Skin of body (tissue), 2 donors: Measurements from ENCODE around the gene PIM1. TPM values are rescaled to one million over a fixed set of nuclear protein-coding genes. Genes with fewer than 3 reads are reported as not detected.

Source experiments
- DNase-seq: peaks from one replicate; lab custom pipeline; 2025; lab: John Stamatoyannopoulos, UW
- total RNA-seq: library from RNA; depleted of rRNA; stranded (reverse); fragments of >200 nt; gene quantifications from one replicate; pipeline ENCODE4 v1.2.3, GENCODE V29; 2014

PIM1 gene
- total RNA-seq, 1 donor from 2014 or later = 38.3 TPM

DNA sequence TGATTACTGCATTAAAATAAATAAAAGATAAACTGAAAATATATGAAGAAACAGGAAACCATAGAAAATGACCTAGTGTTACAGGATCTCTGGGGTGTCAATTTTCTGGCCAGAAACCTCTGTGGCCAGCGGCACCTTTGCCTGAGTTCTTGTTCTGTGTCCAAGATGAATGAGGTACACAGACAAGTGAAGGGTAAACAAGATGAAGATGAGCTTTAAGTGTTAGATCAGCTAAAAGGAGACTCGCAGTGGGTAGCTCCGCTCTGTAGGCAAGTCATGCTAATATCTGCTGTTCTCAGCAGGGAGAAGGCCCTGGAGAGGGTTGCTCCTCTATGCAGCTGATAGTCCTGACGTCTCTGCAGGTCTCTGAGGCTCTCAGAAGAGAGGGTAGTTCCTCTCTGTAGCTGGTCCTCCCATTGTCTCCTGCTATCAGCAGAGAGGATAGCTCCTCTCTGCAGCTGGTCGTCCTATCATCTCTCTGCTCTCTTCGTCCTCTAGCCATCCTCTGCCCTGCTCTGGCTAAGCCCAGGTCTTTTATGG is 51.7 kb downstream of the PIM1 start:
- no peak for DNase-seq

DNA sequence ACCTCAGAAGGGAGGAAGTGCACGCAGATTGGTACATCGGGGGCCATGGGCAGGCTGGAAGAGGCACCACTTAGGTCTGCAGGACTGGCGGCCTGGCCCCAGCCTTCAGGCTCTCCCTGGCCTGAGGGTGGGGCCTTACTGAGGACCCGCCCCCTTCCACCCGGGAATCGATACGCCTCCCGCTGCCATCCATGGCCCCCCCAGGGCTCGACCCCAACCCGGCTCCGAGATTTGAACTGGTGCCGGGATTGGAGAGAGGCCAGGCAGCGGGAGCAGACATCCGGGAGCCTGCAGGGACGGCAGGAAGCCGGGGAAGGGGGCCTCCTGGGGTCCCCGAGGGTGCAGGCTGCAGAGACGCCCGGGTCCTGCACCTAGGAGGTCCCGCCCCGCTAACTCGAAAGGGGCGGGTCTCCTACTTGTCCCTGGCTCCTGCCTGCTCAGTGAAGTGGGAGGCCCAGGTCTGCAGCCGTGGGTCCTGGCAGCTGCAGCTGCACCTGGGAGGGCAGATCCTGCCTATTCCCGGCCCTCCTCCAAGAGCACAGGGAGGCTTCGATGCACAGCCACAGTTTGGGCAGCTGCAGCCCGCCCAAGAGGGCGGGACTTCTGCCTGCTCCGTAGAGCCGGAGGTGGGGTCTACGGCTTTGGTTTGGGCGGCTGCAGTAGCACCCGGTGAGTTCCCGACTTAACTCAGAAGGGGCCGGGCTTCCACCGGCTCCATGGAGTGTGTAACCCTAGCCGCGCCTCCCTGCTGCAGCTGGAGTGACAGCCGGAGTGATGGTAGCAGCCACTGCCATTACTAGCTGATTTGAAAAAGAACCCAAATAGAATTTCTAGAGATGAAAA is 52.4 kb downstream of the PIM1 start:
- peak; percentile 74 for DNase-seq

GRCh38 chr6:37222992-37223391 is 53.0 kb downstream of the PIM1 start:
- DNase-seq = no peak

Other genes with a start within 250 kb of the PIM1 start
- gene PI16, start 215.4 kb upstream of the PIM1 start, total RNA-seq = 10.1 TPM
- gene MTCH1, start 184.0 kb upstream of the PIM1 start, total RNA-seq = 105 TPM
- 5.4 TPM for gene FGD2, start 164.5 kb upstream of the PIM1 start, total RNA-seq
- gene TBC1D22B, start 87.6 kb downstream of the PIM1 start, total RNA-seq = 5.8 TPM
- 1.3 TPM for gene TMEM217, start 88.0 kb downstream of the PIM1 start, total RNA-seq
- gene RNF8, start 183.8 kb downstream of the PIM1 start, total RNA-seq = 16.7 TPM